Measurements from ENCODE around the gene ITPR1. TPM values are rescaled to one million over a fixed set of nuclear protein-coding genes. Genes with fewer than 3 reads are reported as not detected.

The ITPR1 gene
- total RNA-seq, 1 experiment from 2014 or later, result 11.3 TPM

DNA sequence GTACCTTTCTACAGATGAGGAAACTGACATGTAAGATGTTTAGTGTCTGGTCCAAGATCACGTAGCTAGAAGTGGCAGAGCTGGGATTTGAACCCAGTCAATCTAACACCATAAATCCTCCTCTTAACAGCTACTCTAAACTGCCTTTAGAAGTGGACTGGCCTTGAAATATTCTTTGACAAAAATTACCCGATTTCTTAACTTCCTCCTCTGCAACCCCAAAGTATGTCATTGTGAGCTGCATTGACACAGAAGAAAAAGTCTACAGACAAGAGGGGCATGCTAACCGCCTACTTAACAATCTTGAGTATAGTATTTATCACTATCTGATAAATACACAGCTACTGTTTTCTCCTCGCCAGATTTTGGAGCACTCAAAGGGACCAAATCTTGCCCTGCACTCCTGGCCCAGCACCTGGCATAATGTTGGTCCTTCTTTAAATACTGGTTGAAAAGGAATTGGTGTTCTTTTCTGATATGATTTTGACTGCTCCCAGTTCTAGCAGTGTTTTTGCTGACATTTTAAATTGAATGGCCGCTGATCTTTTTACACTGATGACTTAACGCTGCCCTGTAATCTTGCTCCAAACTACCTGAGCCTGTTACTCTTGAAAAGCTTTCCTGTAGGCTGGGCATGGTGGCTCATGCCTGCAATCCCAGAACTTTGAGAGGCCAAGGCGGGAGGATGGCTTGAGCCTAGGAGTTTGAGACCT, 36.9 kb downstream of the ITPR1 start:
- intact Hi-C loops (cut with micrococcal nuclease; ENCODE audit: unreplicated experiment), result no loop called here
- Histone ChIP-seq H3K79me2 (ENCODE audit: low read depth) (no peaks in the 10 kb centered on the region), H3K9me2 (ENCODE audit: insufficient read depth) (no peaks in the 10 kb centered on the region), H3K4me2 (no peak overlapping the region), H3F3A (ENCODE audit: insufficient read depth, low read depth) (no peaks in the 10 kb centered on the region), H3K27ac (no peak overlapping the region), H3K9me3 (ENCODE audit: insufficient read depth, low read depth) (no peaks in the 10 kb centered on the region), H3K27me3 (ENCODE audit: insufficient read depth, low read depth) (no peaks in the 10 kb centered on the region), H3K4me3 (no peak overlapping the region), H2AFZ (no peak overlapping the region), H3K36me3 (ENCODE audit: low read depth) (no peaks in the 10 kb centered on the region), H4K20me1 (ENCODE audit: insufficient read depth) (no peaks in the 10 kb centered on the region), H3K4me1 (replicated peaks; ENCODE audit: insufficient read depth) (0 out of 2 replicates have a peak, but pooled peaks cover 6% of the 10 kb centered on the region)
- no peak for TF ChIP-seq EZH2 (IDR thresholded peaks at IDR 0.05; ENCODE audit: low read depth)
- TF ChIP-seq, protein P1, sequence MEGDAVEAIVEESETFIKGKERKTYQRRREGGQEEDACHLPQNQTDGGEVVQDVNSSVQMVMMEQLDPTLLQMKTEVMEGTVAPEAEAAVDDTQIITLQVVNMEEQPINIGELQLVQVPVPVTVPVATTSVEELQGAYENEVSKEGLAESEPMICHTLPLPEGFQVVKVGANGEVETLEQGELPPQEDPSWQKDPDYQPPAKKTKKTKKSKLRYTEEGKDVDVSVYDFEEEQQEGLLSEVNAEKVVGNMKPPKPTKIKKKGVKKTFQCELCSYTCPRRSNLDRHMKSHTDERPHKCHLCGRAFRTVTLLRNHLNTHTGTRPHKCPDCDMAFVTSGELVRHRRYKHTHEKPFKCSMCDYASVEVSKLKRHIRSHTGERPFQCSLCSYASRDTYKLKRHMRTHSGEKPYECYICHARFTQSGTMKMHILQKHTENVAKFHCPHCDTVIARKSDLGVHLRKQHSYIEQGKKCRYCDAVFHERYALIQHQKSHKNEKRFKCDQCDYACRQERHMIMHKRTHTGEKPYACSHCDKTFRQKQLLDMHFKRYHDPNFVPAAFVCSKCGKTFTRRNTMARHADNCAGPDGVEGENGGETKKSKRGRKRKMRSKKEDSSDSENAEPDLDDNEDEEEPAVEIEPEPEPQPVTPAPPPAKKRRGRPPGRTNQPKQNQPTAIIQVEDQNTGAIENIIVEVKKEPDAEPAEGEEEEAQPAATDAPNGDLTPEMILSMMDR (conservative IDR thresholded peaks at IDR 0.05), result no peak
- BruUV-seq (replicated peaks), result no TSS peak
- POLR2A ChIA-PET (ENCODE audit: unreplicated experiment), result no interaction called here
- CTCF ChIA-PET, result no interaction called here
- DNase-seq, result no peak

DNA sequence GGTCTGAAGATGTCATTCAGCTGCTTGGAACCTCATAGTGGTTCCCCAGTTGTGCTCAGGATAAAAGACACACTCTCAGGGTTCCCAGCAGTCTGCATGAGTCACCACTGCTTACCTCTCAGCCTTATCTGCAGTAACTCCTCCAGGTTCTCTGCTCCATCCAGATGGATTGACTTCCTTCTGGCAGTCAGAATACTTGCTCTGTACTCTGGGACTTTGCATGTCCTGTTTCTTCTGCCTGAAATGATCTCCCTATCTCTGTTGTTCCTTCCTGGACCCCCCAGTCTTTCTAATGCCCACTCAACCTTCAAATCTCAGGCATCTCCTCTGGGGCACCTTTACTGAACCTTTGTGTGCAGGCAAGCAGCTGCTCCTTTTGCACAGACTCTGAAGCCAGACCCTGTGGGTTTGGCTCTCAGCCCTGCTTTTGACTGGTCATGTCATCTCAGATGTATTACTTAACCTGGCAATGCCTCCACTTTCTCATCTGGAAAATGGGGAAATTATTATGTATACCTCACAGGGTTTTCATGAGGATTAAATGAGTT, 38.4 kb downstream of the ITPR1 start:
- no peaks in the 10 kb centered on the region for H3K9me2 ChIP-seq (ENCODE audit: insufficient read depth)
- CTCF ChIA-PET, result no interaction called here

DNA sequence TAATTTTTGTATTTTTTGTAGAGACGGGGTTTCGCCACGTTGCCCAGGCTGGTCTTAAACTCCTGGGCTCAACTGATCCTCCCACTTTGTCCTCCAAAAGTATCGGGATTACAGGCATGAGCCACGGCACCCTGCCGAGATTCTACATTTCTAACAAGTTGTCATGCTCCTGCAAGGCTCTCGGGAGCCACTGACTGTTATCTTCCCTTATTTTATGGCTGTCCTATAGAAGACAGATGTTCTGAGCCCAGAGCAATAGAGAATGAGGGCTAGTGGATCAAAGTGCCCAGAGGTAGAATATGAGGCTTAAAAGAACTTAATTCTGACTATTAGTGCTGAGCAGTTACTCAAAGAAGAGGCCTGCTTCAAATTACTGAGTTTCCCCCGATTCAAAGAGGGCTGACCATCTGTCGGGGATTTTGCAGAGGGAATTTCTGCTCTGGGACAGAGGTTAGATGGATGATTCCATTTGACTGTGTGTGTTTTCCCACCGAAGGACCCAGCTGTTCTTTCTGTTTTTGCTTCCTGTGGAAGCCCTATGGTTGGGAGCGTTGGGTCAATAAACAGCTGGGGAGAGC, 39.5 kb downstream of the ITPR1 start:
- intact Hi-C loops (cut with micrococcal nuclease; ENCODE audit: unreplicated experiment), result no loop called here
- H4K20me1 ChIP-seq (ENCODE audit: insufficient read depth), result no peaks in the 10 kb centered on the region
- H3K4me3 ChIP-seq, result no peak overlapping the region
- BruUV-seq (replicated peaks), result no TSS peak
- no peak for DNase-seq
- no peaks in the 10 kb centered on the region for H3K9me2 ChIP-seq (ENCODE audit: insufficient read depth)
- POLR2A ChIA-PET (ENCODE audit: unreplicated experiment), result no interaction called here
- CTCF ChIA-PET, result no interaction called here
- H2AFZ ChIP-seq, result no peak overlapping the region
- TF ChIP-seq, protein P1 (conservative IDR thresholded peaks at IDR 0.05), result no peak
- TF ChIP-seq EZH2 (IDR thresholded peaks at IDR 0.05; ENCODE audit: low read depth), result no peak
- no peak overlapping the region for H3K27ac ChIP-seq
- H3K27me3 ChIP-seq (ENCODE audit: insufficient read depth, low read depth), result no peaks in the 10 kb centered on the region
- no peaks in the 10 kb centered on the region for H3K79me2 ChIP-seq (ENCODE audit: low read depth)
- no peaks in the 10 kb centered on the region for H3K36me3 ChIP-seq (ENCODE audit: low read depth)
- H3K4me2 ChIP-seq, result no peak overlapping the region
- H3K9me3 ChIP-seq (ENCODE audit: insufficient read depth, low read depth), result no peaks in the 10 kb centered on the region
- no peaks in the 10 kb centered on the region for H3F3A ChIP-seq (ENCODE audit: insufficient read depth, low read depth)
- 0 out of 2 replicates have a peak, but pooled peaks cover 6% of the 10 kb centered on the region for H3K4me1 ChIP-seq (replicated peaks; ENCODE audit: insufficient read depth)

More for the DNA sequence above, 38.4 kb downstream of the ITPR1 start:
- no peak overlapping the region for H3K27ac ChIP-seq
- H3K9me3 ChIP-seq (ENCODE audit: insufficient read depth, low read depth), result no peaks in the 10 kb centered on the region
- no peaks in the 10 kb centered on the region for H3F3A ChIP-seq (ENCODE audit: insufficient read depth, low read depth)
- H3K79me2 ChIP-seq (ENCODE audit: low read depth), result no peaks in the 10 kb centered on the region
- H3K36me3 ChIP-seq (ENCODE audit: low read depth), result no peaks in the 10 kb centered on the region
- intact Hi-C loops (cut with micrococcal nuclease; ENCODE audit: unreplicated experiment), result no loop called here
- H3K4me3 ChIP-seq, result no peak overlapping the region
- H3K4me2 ChIP-seq, result no peak overlapping the region
- POLR2A ChIA-PET (ENCODE audit: unreplicated experiment), result no interaction called here
- H2AFZ ChIP-seq, result no peak overlapping the region
- DNase-seq, result peak; percentile 14 to 44
- BruUV-seq (replicated peaks), result no TSS peak
- H4K20me1 ChIP-seq (ENCODE audit: insufficient read depth), result no peaks in the 10 kb centered on the region
- H3K27me3 ChIP-seq (ENCODE audit: insufficient read depth, low read depth), result no peaks in the 10 kb centered on the region
- H3K4me1 ChIP-seq (replicated peaks; ENCODE audit: insufficient read depth), result 0 out of 2 replicates have a peak, but pooled peaks cover 6% of the 10 kb centered on the region
- TF ChIP-seq EZH2 (IDR thresholded peaks at IDR 0.05; ENCODE audit: low read depth), result no peak
- TF ChIP-seq, protein P1 (conservative IDR thresholded peaks at IDR 0.05), result no peak

All from PC-9 (cell line).